GM23248 (cell line): ENCODE results near the gene SEMA5B. TPM values are rescaled to one million over a fixed set of nuclear protein-coding genes. Genes with fewer than 3 reads are reported as not detected.

Source experiments
- DNase-seq: peaks from one replicate; pipeline ENCODE4 v3.0.0-alpha.2; 2015
- H2AFZ ChIP-seq: fragments of 200-600 bp; sonication (generic); 2 replicates; pipeline ENCODE4 v1.6.1; 2016; ENCODE audit warnings: antibody characterized with exemption
- H3F3A ChIP-seq: fragments of 200-600 bp; sonication (generic); 2 replicates; pipeline ENCODE4 v1.6.1; 2016; ENCODE audit warnings: mild to moderate bottlenecking, antibody characterized with exemption, mixed run types; ENCODE audit not compliant: insufficient read depth
- H3K27ac ChIP-seq: fragments of 200-600 bp; sonication (generic); 2 replicates; pipeline ENCODE4 v1.5.1; 2016; ENCODE audit warnings: mild to moderate bottlenecking
- H3K27me3 ChIP-seq: fragments of 200-600 bp; sonication (generic); replicated peaks from 2 replicates; pipeline ENCODE4 v1.6.1; 2016; ENCODE audit warnings: mild to moderate bottlenecking; ENCODE audit not compliant: insufficient read depth
- H3K36me3 ChIP-seq: fragments of 200-600 bp; sonication (generic); 2 replicates; pipeline ENCODE4 v1.6.1; 2016; ENCODE audit warnings: low read depth, mild to moderate bottlenecking
- H3K4me1 ChIP-seq: fragments of 200-600 bp; sonication (generic); 2 replicates; pipeline ENCODE4 v1.6.1; 2016; ENCODE audit warnings: mild to moderate bottlenecking; ENCODE audit not compliant: insufficient read depth
- H3K4me2 ChIP-seq: fragments of 200-600 bp; sonication (generic); one replicate; pipeline ENCODE4 v1.6.1; 2016; ENCODE audit warnings: mild to moderate bottlenecking; ENCODE audit not compliant: unreplicated experiment
- H3K4me3 ChIP-seq: fragments of 200-600 bp; sonication (generic); 2 replicates; pipeline ENCODE4 v1.5.1; 2016; ENCODE audit warnings: mild to moderate bottlenecking
- H3K79me2 ChIP-seq: fragments of 200-600 bp; sonication (generic); 2 replicates; pipeline ENCODE4 v1.6.1; 2016; ENCODE audit warnings: mild to moderate bottlenecking; ENCODE audit not compliant: insufficient read depth
- H3K9ac ChIP-seq: fragments of 200-600 bp; sonication (generic); 2 replicates; pipeline ENCODE4 v1.6.1; 2016; ENCODE audit warnings: mild to moderate bottlenecking
- H3K9me2 ChIP-seq: fragments of 200-600 bp; sonication (generic); 2 replicates; pipeline ENCODE4 v1.6.1; 2016; ENCODE audit warnings: mixed run types, mild to moderate bottlenecking, moderate library complexity; ENCODE audit not compliant: insufficient read depth
- H3K9me3 ChIP-seq: fragments of 200-600 bp; sonication (generic); one replicate; pipeline ENCODE4 v1.6.1; 2017; ENCODE audit warnings: low read depth
- H4K20me1 ChIP-seq: fragments of 200-600 bp; sonication (generic); 2 replicates; pipeline ENCODE4 v1.6.0; 2016; ENCODE audit not compliant: insufficient read depth
- EZH2 ChIP-seq: fragments of 200-600 bp; sonication (generic); IDR thresholded peaks from 2 replicates; pipeline ENCODE4 v1.6.1; 2018; ENCODE audit warnings: antibody characterized with exemption, mild to moderate bottlenecking; ENCODE audit not compliant: insufficient read depth, poor library complexity, severe bottlenecking
- EZH2phosphoT487 ChIP-seq: fragments of 200-600 bp; sonication (generic); IDR thresholded peaks from 2 replicates; pipeline ENCODE4 v1.6.1; 2018; ENCODE audit warnings: antibody characterized with exemption, moderate library complexity, mild to moderate bottlenecking, low read depth; ENCODE audit not compliant: insufficient read depth
- WGBS, 2 experiments: methylation state at CpG; one replicate each; pipeline ENCODE4 v1.1.6; 2015 to 2017; ENCODE audit warnings: low lambda C conversion rate in 2 of 2, low coverage in 1 of 2; ENCODE audit errors: missing lambda C conversion rate in 2 of 2; 5-methylcytosine and 5-hydroxymethylcytosine counted together
- in situ Hi-C: fragments of 300-500 bp; cut with MboI; formaldehyde crosslinking; loops from 2 replicates; pipeline ENCODE4 v1.15.0; 2020
- polyA plus RNA-seq: library from polyadenylated mRNA; unstranded; fragments of >200 nt; fragmentation: Nextera tagmentation; extraction: Ambion mirVana; gene quantifications from 2 replicates; pipeline ENCODE4 v1.2.1, GENCODE V29; 2016
- total RNA-seq: library from RNA; depleted of rRNA; stranded (reverse); fragments of >200 nt; shearing (Covaris generic); gene quantifications from 2 replicates; pipeline ENCODE4 v1.2.3, GENCODE V29; 2014

The SEMA5B gene
- total and polyA plus RNA-seq, 2 experiments from 2014 or later: not detected

- 9 to 10% methylated on average over 13 to 14 of the region's 14 CpGs for WGBS, 2 experiments
- Histone ChIP-seq H3K27ac (no peak overlapping the region), H3K27me3 (peaks cover 63% of the 10 kb centered on the region), H2AFZ (no peak overlapping the region), H3K9ac (no peak overlapping the region), H3K4me1 (no peaks in the 10 kb centered on the region), H3K36me3 (no peaks in the 10 kb centered on the region), H3K9me3 (no peaks in the 10 kb centered on the region), H3K79me2 (no peaks in the 10 kb centered on the region), H3K4me2 (no peak overlapping the region), H3K9me2 (no peaks in the 10 kb centered on the region), H3F3A (no peaks in the 10 kb centered on the region), H3K4me3 (no peak overlapping the region), H4K20me1 (no peaks in the 10 kb centered on the region)
- TF ChIP-seq EZH2 (no peak), EZH2phosphoT487 (no peak)
- no peak for DNase-seq
- in situ Hi-C loops: no loop called here
These were observed 31.5 kb downstream of the SEMA5B start for GRCh38 chr3:122996038-122996580.

GRCh38 chr3:122994954-122995353 lies 32.6 kb downstream of the SEMA5B start:
- no peak overlapping the region for H3K27ac ChIP-seq
- H3K36me3 ChIP-seq: no peaks in the 10 kb centered on the region
- H3K4me1 ChIP-seq: no peaks in the 10 kb centered on the region
- H4K20me1 ChIP-seq: no peaks in the 10 kb centered on the region
- no peak for DNase-seq
- no peaks in the 10 kb centered on the region for H3K9me2 ChIP-seq
- no peak overlapping the region for H3K9ac ChIP-seq
- H3K79me2 ChIP-seq: no peaks in the 10 kb centered on the region
- no peak overlapping the region for H3K4me3 ChIP-seq
- no peak for TF ChIP-seq EZH2phosphoT487
- TF ChIP-seq EZH2: no peak
- 66 to 70% methylated on average over 3 of the region's 3 CpGs for WGBS, 2 experiments
- H3F3A ChIP-seq: no peaks in the 10 kb centered on the region
- in situ Hi-C loops: no loop called here
- no peak overlapping the region for H3K4me2 ChIP-seq
- H3K9me3 ChIP-seq: no peaks in the 10 kb centered on the region
- H3K27me3 ChIP-seq: peaks cover 73% of the 10 kb centered on the region
- H2AFZ ChIP-seq: no peak overlapping the region

GRCh38 chr3:122993124-122993978 lies 34.2 kb downstream of the SEMA5B start:
- Histone ChIP-seq H3K27me3 (peaks cover 89% of the 10 kb centered on the region), H3K9ac (no peak overlapping the region), H3F3A (no peaks in the 10 kb centered on the region), H2AFZ (no peak overlapping the region), H3K36me3 (no peaks in the 10 kb centered on the region), H3K9me3 (no peaks in the 10 kb centered on the region), H4K20me1 (no peaks in the 10 kb centered on the region), H3K79me2 (no peaks in the 10 kb centered on the region), H3K4me1 (no peaks in the 10 kb centered on the region), H3K27ac (no peak overlapping the region), H3K9me2 (no peaks in the 10 kb centered on the region), H3K4me2 (no peak overlapping the region), H3K4me3 (no peak overlapping the region)
- no peak for TF ChIP-seq EZH2
- TF ChIP-seq EZH2phosphoT487: no peak
- WGBS, 2 experiments: 18 to 21% methylated on average over 14 to 18 of the region's 18 CpGs
- DNase-seq: peak; percentile 48
- in situ Hi-C loops: no loop called here

GRCh38 chr3:122992676-122993075 lies 34.9 kb downstream of the SEMA5B start:
- Histone ChIP-seq H3F3A (no peaks in the 10 kb centered on the region), H3K9me3 (no peaks in the 10 kb centered on the region), H3K79me2 (no peaks in the 10 kb centered on the region), H3K27me3 (peaks cover 96% of the 10 kb centered on the region), H3K4me1 (no peaks in the 10 kb centered on the region), H3K4me3 (no peak overlapping the region), H3K9ac (no peak overlapping the region), H3K27ac (no peak overlapping the region), H3K36me3 (no peaks in the 10 kb centered on the region), H3K4me2 (no peak overlapping the region), H4K20me1 (no peaks in the 10 kb centered on the region), H3K9me2 (no peaks in the 10 kb centered on the region), H2AFZ (no peak overlapping the region)
- TF ChIP-seq EZH2phosphoT487 (no peak), EZH2 (no peak)
- in situ Hi-C loops: no loop called here
- DNase-seq: peak; percentile 13
- 11 to 13% methylated on average over 9 of the region's 9 CpGs for WGBS, 2 experiments
